HG02678 (cell line): Measurements from ENCODE around the gene AMZ1.

ENCODE experiments used
- ATAC-seq: cut with Tn5 transposase; IDR thresholded peaks from one replicate; pipeline ENCODE4 v1.9.1; 2021; ENCODE audit warnings: mild to moderate bottlenecking, moderate library complexity; ENCODE audit not compliant: unreplicated experiment

The AMZ1 gene

DNA sequence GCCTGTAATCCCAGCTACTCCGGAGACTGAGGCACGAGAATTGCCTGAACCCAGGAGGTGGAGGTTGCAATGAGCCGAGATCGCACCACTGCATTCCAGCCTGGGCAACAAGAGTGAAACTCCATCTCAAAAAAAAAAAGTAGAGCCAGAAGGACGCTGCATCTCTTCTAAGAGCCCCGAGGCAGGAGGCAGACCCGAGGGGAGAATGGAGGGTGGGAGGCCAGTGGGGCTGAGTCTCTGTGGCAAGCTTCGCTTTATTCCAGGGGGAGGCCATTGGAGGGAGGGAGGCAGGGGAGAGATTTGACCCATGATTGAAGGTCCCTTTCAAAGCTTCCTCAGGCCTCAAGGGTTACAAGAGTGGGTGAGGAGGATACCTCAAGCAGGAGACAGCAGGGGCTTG, 37.6 kb upstream of the AMZ1 start:
- ATAC-seq = no peak

DNA sequence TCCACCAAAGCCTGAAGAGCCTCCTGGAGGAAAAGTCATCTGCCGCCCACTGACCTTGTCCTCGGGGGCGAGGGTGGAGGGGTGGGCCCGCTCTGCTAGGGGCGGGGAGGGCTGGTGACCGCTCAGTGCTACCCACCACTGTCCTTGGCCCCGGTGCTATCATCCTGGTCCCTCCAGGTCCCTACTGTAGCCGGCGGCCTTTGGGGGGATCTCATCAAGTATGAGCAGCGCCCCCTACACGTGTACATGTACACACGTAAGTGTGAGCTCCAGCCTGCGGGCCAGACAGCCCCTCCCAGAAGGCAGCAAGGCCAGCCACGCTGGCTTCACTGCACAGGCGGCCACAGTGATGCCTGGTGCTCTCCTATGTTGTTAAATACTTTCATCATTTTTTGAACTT, 36.7 kb upstream of the AMZ1 start:
- ATAC-seq = no peak

DNA sequence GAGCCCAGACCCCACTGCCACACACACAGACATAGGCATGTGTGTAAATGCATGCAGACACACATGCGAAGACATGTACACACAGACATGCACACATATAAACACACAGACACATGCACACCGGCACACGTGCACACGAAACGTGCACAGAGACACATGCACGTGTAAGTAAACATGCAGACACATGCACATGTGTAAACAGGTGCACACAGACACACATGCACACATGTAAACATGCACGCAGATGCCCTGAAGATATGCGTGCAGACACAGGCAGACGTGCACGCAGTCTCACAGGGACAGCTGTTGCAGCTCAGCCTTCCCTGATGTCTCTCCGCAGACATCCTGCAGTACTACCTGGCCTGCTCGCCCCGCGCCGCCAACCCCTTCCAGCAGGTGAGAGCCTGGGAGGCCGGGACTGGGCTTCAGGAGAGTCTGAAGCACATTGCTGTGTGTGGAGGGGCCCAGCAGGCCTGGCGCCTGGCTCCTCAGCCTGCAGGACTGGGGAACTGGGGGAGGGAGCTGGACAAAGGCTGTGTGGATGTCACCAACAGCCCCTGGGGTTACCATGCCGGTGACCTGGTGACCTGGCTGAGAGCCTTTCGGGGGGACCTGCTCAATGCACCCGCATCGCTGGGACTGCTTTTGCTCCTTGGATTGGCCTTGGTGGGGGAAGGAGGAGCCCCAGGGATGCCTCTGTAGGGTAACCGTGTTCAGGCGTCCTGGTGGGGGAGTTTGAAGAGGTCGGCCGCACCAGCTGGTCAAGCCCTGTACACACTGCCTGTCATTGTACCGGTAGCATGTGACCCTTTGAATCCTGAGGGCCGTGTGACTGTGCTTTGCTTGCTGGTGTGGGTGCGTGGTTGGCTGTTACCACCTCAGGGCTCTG, 35.9 kb upstream of the AMZ1 start:
- no peak for ATAC-seq

DNA sequence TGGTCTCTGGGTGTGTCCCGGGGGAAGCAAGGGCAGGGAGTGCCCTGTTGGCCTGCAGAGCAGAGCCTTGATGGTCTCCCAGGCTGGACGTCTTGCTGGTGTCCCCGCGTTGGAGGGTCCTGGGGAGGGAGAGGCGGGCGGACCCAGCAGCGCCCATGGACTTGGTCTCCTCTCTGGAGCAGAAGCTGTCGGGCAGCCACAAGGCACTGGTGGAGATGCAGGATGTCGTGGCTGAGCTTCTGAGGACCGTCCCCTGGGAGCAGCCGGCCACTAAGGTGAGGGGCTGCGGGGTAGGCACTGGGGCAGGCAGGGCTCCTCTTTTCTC, 35.3 kb upstream of the AMZ1 start:
- no peak for ATAC-seq

DNA sequence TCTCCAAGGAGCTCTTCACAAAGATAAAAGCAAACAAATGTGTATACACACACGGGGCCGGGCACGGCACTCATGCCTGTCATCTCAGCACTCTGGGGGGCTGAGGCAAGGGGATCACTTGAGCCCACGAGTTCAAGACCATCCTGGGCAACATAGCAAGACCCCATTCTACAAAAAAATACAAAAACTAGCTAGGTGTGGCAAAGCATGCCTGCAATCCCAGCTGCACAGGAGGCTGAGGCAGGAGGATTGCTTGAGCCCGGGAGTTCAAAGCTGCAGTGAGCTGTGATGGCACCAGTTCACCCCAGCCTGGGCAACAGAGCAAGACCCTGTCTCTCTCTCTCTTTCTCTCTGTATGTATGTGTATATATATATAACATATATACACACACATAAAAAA, 33.9 kb upstream of the AMZ1 start:
- no peak for ATAC-seq

DNA sequence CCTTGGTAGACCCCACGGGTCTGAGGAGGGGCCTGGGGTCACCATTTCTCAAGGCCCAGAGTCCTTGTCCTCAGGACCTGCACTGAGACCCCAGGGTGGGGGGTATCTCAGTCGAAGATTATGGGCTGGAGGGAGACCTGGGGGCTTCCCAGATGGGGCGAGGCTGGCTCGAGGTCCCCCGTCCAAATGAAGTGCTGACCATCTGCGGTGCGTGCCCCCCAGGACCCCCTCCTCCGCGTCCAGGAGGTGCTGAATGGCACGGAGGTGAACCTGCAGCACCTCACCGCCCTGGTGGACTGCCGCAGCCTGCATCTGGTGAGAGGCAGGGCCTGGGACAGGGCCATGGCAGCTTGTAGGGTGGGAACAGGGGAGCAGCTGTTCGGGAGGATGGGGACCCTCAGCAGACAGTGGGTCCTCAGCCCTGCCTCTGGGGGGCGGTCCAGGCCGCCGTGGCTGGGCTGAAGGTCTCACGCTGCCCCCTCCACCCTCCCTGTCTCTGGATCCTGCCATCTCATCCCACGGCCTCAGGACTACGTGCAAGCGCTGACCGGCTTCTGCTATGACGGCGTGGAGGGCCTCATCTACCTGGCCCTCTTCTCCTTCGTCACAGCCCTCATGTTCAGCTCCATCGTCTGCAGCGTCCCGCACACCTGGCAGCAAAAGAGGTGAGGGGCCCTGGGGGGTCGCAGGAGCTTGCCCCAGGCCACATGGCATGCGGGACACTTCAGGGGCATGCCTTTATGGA, 32.0 kb upstream of the AMZ1 start:
- no peak for ATAC-seq

DNA sequence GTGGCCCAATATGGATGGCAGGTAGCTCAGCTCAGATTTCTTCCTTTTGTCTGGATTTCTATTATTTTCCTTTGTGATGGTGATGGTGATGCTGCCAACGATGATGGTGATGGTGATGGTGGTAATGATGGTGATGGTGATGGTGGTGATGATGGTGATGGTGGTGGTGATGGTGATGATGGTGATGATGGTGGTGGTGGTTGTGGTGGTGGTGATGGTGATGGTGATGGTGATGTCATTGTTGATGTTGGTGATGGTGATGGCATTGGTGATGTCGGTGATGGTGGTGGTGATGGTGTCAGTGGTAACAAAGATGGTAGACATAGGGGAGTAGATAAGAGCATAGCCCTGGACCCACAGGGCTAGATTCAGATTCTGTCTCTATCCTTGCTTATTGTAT, 30.8 kb upstream of the AMZ1 start:
- no peak for ATAC-seq

DNA sequence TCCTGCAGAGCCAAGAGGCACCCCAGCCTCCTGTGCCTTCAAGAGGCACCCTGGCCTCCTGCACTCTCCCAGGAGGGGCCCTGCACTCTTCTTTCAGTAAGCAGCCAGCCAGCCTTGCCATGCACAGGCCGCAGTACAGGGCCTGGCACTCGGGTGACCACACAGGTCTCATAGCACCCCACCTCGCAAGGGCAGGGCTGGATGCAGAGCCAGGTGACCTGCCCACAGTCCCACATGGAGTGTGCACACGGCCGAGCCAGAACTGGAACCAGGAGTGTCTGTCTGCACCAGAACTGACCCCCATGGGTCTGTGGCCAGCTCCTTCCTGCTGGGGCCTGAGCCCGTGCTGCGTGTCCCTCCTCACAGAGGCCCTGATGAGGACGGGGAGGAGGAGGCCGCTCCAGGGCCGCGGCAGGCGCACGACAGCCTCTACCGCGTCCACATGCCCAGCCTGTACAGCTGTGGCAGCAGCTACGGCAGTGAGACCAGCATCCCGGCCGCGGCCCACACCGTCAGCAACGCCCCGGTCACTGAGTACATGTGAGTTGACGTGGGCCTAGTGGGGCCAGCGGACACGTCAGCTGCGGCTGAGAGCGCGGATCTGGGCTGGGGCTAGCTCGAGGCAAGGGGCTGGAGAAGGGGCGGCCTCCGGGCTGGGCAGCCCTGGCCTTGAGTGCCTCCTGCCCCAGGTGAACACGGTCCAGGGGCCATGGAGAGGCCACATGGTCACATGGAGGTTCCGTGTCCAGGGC, 29.9 kb upstream of the AMZ1 start:
- ATAC-seq = no peak

DNA sequence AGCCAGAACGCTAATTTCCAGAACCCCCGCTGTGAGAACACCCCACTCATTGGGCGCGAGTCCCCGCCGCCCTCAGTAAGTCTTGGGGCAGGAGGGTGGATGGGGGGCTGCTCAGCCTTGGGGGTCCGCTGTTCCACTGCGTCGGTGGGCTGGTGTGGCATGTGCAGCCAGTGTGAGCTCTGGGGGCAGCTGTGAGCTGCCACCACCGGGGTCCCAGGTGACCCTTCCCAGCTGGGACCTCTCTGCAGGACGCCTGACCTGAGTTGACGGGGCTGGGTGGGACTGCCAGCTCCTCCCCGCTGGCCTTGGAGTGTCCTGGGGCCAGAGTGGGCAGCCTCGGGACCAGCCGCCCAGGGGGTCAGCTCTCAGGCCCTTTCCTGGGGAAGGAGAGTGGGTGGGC, 29.1 kb upstream of the AMZ1 start:
- ATAC-seq = no peak

DNA sequence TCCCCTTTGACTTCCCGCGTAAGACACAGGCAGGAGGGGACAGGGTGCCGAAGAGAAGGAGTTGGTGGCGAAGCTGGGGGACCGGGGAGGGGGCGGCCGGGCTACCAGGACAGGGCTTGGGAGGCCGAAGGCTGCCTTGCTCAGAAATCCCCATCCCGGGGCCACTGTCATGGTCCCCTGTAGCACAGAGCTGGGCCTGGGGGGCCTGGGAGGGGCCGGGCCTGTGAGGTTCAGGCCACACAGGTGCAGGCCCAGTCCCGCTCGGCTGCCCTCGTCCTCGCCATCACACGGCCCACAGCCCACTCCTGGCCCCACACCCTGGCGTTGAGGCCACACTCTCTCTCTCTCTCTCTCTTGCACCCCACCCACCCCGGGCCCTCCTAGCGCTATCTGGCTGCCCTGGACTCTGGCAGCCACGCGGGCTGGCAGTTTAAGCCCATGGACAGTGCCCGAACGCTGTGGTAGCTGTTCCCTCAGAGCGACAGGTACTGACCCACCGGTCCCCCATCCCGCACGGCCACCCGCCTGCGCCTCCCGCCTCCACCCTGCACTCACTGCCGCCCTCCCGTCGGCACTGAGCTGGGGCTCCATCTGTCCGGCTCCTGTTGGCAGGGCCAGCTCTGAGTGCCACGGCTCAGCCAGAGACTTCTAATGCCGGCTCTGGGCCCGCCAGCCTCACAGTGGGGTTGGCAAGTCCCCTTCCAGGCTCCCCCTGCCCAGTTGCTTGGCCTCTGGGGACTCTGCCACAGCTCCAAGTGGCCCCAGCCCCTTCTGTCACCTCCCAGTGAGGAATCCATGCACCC, 28.2 kb upstream of the AMZ1 start:
- no peak for ATAC-seq

DNA sequence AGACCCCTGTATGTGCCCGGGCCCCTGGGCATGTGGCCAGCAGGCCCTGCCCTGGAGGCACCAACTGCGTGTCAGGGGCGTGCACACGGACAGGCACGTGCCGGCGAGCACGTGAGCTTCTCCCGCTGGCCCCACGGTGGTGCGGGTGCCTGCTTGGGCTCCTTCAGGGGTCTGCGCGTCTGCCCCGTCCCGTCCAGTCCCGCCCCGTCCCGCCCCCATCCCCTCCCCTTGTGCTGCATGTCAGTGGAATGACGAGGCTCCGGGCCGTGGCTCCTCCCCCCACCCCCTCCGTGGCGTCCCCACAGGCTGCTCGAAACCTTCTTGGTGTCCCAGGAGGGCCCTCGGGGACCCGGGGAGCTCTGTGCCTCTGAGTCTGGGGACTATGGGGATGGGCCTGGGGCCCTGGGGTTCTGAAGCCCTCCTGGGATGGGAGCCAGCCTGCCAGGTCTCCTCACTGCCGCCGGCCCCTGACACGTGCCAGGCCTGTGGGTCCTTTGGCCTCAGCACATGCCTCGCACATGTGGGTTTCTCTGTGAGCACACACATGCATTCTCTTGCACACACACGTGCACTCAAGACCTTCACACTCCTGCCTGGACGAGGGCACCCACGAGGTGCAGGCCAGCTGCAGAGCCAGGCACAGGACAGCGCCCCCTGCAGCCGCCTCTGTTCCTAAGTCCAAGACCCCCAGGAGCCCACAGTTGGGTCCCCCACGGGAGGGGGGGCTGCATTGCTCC, 27.5 kb upstream of the AMZ1 start:
- ATAC-seq = no peak

DNA sequence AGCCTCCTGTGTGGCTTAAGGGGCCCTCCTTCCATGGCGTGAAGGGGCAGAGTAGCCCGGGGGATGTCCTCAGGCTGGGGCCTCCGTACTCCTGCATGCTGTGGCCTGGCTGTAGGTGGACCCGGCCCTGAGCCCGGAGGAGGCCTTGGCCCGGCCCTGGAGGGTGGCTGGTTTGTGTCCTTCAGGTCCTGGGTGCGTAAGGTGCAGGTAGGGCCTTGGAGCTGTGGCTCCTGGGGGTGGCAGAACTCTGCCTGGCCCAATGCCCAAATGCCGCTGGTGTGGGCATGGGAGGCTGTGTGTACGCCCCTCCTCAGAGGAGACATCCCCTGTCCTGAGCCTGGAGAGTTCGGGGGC, 26.9 kb upstream of the AMZ1 start:
- ATAC-seq = no peak

DNA sequence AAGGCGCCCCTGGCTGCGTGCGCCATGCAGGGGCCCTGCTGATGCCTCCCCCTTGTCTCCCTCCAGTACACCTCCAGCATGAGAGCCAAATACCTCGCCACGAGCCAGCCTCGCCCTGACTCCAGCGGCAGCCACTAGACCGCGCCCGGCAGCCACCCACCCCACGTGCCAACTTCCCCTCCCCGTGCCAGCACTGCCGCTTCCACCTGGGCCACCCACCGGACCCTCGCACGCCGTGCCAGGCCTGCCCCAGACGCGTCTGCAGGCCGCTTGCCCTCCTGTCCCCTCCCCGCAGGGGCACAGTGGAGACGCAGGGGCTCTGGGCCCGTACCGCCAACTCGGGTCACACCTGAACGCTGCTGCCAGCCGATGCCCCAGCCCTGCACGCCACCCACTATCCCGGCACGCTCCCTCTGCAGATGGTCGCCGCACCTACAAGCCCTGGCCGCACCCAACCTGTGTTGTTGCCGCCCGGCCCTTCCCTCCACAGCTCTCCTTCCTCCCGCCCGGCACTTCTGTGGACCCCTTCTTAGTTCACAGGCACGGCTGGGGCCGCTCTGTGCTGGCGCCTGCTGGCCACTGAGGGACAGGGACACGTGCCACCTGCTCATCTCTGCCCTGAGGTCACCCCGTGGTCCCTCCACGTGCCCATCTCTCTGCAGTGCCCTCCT, 26.3 kb upstream of the AMZ1 start:
- ATAC-seq = no peak

DNA sequence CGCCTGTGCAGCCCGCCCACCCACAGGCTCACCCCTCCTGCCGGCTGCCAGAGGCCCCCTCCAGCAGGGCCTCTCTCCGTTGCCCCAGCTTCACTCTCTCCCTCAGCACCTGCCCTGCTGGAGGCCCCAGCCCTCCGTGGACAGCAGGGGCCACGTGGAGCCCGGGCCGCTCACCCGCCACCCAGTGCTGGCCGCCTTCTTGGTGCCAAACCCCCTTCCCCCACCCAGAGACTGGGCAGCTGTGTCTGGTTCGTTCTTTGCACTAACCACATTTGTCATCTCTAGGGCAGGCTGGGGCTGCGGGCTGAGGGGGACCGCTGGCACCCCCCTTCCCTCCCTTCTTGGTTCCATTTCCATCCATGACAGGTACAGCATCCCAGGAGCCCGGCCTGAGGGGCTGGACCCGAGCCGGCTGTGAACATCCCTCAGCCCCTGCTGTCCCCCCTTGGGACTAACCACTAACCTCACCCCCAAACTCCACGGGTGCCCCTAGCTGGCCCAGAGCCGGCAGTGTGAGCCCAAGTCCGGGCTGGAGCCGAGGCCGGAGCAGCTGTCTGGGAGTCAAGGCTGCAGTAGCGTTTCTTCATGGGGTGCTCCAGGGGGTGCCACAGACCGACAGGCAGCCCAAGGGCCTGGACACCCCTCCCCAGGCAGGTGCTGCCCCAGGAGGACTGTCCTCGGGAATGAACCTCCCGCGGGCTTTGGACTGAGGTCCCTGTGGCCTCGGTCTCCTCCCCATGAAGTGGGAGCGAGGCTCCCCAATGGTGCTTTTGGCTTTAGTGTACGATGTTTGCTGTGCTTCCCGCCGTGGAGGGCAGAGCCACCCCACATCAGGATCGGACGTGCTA, 25.5 kb upstream of the AMZ1 start:
- ATAC-seq = no peak

DNA sequence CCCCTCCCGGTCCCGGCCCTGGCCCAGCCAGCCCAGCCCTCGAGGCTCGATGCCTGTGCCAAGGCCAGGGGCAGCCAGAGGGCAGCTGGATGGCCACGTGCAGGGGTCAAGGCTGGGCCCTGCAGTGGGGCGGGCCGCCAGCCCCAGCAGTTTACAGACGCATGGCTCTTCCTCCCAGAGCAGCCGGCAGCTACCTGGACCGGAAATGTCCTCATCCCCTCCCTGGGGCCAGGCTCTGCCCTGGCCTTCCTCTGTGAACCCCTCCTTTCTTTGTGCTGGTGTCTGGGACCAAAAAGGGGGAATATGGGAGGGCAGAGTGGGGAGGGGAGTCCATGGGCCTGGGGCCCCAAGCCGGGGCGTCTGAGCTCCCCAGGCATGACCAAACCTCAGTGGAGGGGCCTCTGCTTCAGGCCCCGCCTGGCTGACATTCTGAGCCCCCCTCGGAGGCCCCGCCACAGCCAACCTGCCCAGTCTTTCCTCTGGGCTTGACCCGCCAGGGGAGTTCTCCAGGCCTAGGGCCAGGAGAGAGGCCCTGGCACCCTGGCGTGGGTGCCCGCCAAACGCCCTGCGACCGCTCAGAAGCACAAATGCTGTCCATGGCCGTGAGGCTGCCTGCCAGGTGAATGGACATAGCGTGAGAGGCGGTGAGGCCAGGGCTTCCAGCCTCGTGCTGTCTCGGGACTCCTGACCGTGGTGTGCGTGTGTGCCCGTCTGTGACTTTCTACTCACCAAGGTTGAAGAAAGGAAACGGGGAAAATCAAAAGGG, 24.7 kb upstream of the AMZ1 start:
- no peak for ATAC-seq

DNA sequence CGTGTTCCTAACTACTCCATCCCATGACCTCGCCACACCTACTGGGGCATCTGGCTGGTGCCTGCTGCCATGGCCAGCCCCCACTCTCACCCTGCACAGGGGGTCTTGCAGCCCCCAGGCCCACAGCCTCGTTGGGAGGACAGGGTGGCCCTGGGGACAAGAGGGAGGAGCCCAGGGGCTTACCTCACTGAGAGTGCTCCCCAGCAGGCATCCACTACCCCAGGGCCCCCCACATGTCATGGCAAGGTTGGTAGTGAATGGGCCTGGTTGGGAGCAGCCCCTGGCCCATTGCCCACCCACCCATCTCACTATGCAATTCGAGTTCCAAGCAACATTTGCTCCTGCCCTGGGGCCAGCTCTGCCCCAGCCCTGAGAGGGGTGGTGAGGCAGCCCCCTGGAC, 24.0 kb upstream of the AMZ1 start:
- no peak for ATAC-seq

DNA sequence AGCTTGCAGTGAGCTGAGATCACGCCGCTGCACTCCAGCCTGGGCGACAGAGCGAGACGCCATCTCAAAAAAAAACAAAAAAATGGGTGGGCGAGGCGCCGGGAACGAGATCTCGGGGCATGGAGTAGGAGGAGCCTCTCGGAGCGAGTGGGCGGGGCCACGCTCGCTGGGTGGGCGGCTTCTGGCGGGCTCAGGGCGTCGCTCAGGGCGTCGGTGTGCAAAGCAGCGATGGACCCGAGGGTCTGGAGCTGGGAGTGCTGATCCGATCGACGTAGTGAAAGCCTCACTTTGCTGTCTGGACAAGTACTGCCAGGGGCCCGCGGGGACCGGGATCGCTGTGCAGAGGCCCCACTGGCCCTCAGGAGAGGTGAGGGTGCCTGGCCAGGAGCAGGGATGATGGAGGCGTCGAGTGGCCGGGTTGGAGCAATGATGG, 22.6 kb upstream of the AMZ1 start:
- ATAC-seq = no peak

DNA sequence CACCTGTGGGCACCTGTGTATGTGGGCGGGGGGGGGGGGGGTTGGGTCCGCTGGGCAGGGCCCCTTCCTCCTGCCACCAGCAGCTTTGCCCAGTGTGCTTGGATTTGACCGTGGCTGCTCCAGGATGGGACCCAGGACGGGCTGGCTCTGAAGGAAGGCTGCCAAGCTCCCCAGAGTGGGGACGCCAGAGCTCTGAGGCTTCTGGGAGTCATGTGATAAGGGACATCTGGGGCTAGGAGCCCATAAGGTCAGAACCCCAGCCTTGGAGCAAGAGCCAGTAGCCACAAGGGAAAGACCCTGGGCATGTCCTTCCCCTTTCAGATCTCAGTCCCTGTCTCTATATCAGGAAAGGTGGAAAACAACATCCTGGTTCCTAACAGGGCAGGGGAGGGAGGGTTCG, 21.8 kb upstream of the AMZ1 start:
- ATAC-seq = no peak
